Caco-2 (cell line): ENCODE data around the gene DDX54. TPM values are rescaled to one million over a fixed set of nuclear protein-coding genes. Genes with fewer than 3 reads are reported as not detected.

Experiments
- BruUV-seq: library from RNA; stranded (reverse); fragments of 400-500 nt; replicated peaks from 2 replicates; lab custom pipeline; 2021; lab: Mats Ljungman, UMichigan
- CTCF ChIA-PET: fragments of 300-600 bp; sonication (Branson Sonifier 250); formaldehyde crosslinking; loops from one replicate; lab custom pipeline; 2022; ENCODE audit warnings: antibody characterized with exemption; lab: Charles Lee
- POLR2A ChIA-PET: fragments of 300-600 bp; sonication (Branson Sonifier 250); formaldehyde crosslinking; loops from one replicate; lab custom pipeline; 2022; ENCODE audit warnings: antibody characterized with exemption; lab: Charles Lee
- DNase-seq, 2 experiments: peaks; one replicate each; pipeline versions ENCODE4 v3.0.0 to v3.0.0-alpha.2; 2020 to 2022
- H3K27me3 ChIP-seq: replicated peaks from 2 replicates; pipeline ENCODE4 v1.6.0; 2011; ENCODE audit warnings: low read length; ENCODE audit not compliant: control insufficient read depth, insufficient read depth
- H3K36me3 ChIP-seq: 2 replicates; pipeline ENCODE4 v1.5.1; 2011; ENCODE audit warnings: low read length; ENCODE audit not compliant: control insufficient read depth, insufficient read depth
- H3K4me1 ChIP-seq: fragments of 250-450 bp; sonication (Bioruptor Pico); 2 replicates; pipeline ENCODE4 v1.5.1; 2020; ENCODE audit warnings: mild to moderate bottlenecking
- H3K4me3 ChIP-seq: 2 replicates; pipeline ENCODE4 v1.5.1; 2011; ENCODE audit warnings: low read depth, mild to moderate bottlenecking, control low read depth, low read length
- H3K9me3 ChIP-seq: fragments of 250-450 bp; sonication (Bioruptor Pico); 2 replicates; pipeline ENCODE4 v1.5.1; 2020; ENCODE audit warnings: mild to moderate bottlenecking, moderate library complexity
- H3K27ac Mint-ChIP-seq: one replicate; pipeline ENCODE4 v1.8.0; 2022; ENCODE audit warnings: mixed read lengths; ENCODE audit not compliant: unreplicated experiment
- H3K27me3 Mint-ChIP-seq: one replicate; pipeline ENCODE4 v1.8.0; 2022; ENCODE audit warnings: mixed read lengths; ENCODE audit not compliant: insufficient read depth, unreplicated experiment
- H3K36me3 Mint-ChIP-seq: one replicate; pipeline ENCODE4 v1.8.0; 2022; ENCODE audit warnings: mild to moderate bottlenecking, mixed read lengths; ENCODE audit not compliant: insufficient read depth, unreplicated experiment
- H3K4me1 Mint-ChIP-seq: one replicate; pipeline ENCODE4 v1.8.0; 2022; ENCODE audit warnings: low read depth, mixed read lengths; ENCODE audit not compliant: unreplicated experiment
- H3K4me3 Mint-ChIP-seq: one replicate; pipeline ENCODE4 v1.8.0; 2022; ENCODE audit warnings: mild to moderate bottlenecking, moderate library complexity, mixed read lengths; ENCODE audit not compliant: unreplicated experiment
- H3K9me3 Mint-ChIP-seq: one replicate; pipeline ENCODE4 v1.8.0; 2022; ENCODE audit warnings: mixed read lengths; ENCODE audit not compliant: unreplicated experiment
- CTCF ChIP-seq, 2 experiments: fragments of 200-600 bp in 1 of 2; IDR thresholded peaks; 1 replicate in 1 of 2; 2 replicates in 1 of 2; pipeline versions ENCODE4 v1.5.1 to v1.8.0; 2011 to 2022; ENCODE audit warnings: antibody characterized with exemption in 1 of 2, control low read depth in 1 of 2, inconsistent platforms in 1 of 2, low read depth in 1 of 2, low read length in 1 of 2, mild to moderate bottlenecking in 1 of 2, moderate library complexity in 1 of 2; ENCODE audit not compliant: insufficient read depth in 1 of 2, severe bottlenecking in 1 of 2, unreplicated experiment in 1 of 2
- intact Hi-C: fragments of 100-400 bp; cut with micrococcal nuclease; formaldehyde crosslinking; loops from one replicate; pipeline ENCODE4 v1.10.0; 2022; ENCODE audit not compliant: unreplicated experiment
- microRNA-seq: library from miRNA; unstranded; fragments of <30 nt; microRNA quantifications from one replicate; pipeline ENCODE4 v1.2.0, GENCODE V29; 2022
- total RNA-seq: library from RNA; stranded (reverse); gene quantifications from 2 replicates; pipeline ENCODE4 v1.2.3, GENCODE V29; 2022

The DDX54 gene
- total RNA-seq, 1 experiment from 2014 or later = 110 TPM

GRCh38 chr12:113109360-113109759, 75.9 kb downstream of the DDX54 start:
- Mint-ChIP-seq H3K36me3 (no peaks in the 10 kb centered on the region), H3K27ac (no peak overlapping the region), H3K4me3 (no peak overlapping the region), H3K27me3 (peaks cover 4% of the 10 kb centered on the region), H3K9me3 (no peaks in the 10 kb centered on the region), H3K4me1 (no peaks in the 10 kb centered on the region)
- intact Hi-C loops = no loop called here
- no peak for DNase-seq
- TF ChIP-seq CTCF (IDR thresholded peaks at IDR 0.05; ENCODE audit: insufficient read depth in 1 of 2, low read depth in 1 of 2, low read length in 1 of 2, severe bottlenecking in 1 of 2, unreplicated experiment in 1 of 2) = no peak
- ChIA-PET POLR2A (no interaction called here), CTCF (no interaction called here)
- BruUV-seq = no TSS peak
- no peaks in the 10 kb centered on the region for H3K9me3 ChIP-seq
- no peaks in the 10 kb centered on the region for H3K4me1 ChIP-seq
- no peaks in the 10 kb centered on the region for H3K36me3 ChIP-seq
- H3K27me3 ChIP-seq = no peaks in the 10 kb centered on the region
- H3K4me3 ChIP-seq = no peak overlapping the region

DNA sequence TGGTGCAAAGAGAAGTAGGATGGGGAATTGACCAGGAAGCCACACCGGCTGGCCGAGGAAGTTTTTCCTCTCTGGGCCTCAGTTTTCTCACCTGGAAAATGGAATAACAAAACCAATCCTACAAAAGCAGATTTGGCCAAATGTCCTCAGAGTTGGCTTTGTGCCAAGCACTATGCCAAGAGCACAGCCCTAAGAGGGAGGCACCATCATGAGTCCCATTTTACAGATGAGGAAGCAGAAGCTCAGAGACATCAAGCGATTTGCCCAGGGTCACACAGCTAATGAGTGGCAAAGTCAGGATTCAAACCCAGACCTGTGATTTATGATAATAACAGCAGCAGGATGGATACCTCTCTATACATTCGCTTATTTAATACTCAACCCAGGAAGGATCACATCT, 77.0 kb downstream of the DDX54 start:
- BruUV-seq = no TSS peak
- no peaks in the 10 kb centered on the region for H3K4me1 Mint-ChIP-seq
- ChIA-PET POLR2A (no interaction called here), CTCF (interaction anchor here (0.7 kb wide), 1 partner anchor 55 kb away, joined by 3 read pairs; no protein-coding TSS in a partner anchor)
- H3K4me3 ChIP-seq = no peak overlapping the region
- DNase-seq = no peak
- H3K9me3 ChIP-seq = no peaks in the 10 kb centered on the region
- no peaks in the 10 kb centered on the region for H3K27me3 ChIP-seq
- TF ChIP-seq CTCF (IDR thresholded peaks at IDR 0.05; ENCODE audit: insufficient read depth in 1 of 2, low read depth in 1 of 2, low read length in 1 of 2, severe bottlenecking in 1 of 2, unreplicated experiment in 1 of 2) = no peak
- intact Hi-C loops = no loop called here
- H3K27me3 Mint-ChIP-seq = peaks cover 4% of the 10 kb centered on the region
- H3K4me1 ChIP-seq = no peaks in the 10 kb centered on the region
- H3K36me3 Mint-ChIP-seq = no peaks in the 10 kb centered on the region
- no peak overlapping the region for H3K27ac Mint-ChIP-seq
- no peaks in the 10 kb centered on the region for H3K9me3 Mint-ChIP-seq
- H3K36me3 ChIP-seq = no peaks in the 10 kb centered on the region
- H3K4me3 Mint-ChIP-seq = no peak overlapping the region

Small RNAs within 50 kb of the gene (microRNA-seq; reads per million reads assigned to microRNA genes)
- gene MIR7106 = 1.1 reads per million

Other genes starting within 250 kb of the DDX54 start
- gene OAS3, start 247.0 kb downstream of the DDX54 start, total RNA-seq = 18.9 and 22.1 TPM in 2 replicates
- 0.25 TPM in 1 of 2 replicates, not detected in the other for gene OAS2, start 207.0 kb downstream of the DDX54 start, total RNA-seq
- gene DTX1, start 128.7 kb downstream of the DDX54 start, total RNA-seq = not detected in 2 replicates
- not detected in 2 replicates for gene RASAL1, start 49.7 kb downstream of the DDX54 start, total RNA-seq
- gene CFAP73, start 35.8 kb downstream of the DDX54 start, total RNA-seq = 0.23 TPM in 1 of 2 replicates, not detected in the other
- 32.7 and 33.6 TPM in 2 replicates for gene RITA1, start 243 bp upstream of the DDX54 start, total RNA-seq
- 54.4 and 55.9 TPM in 2 replicates for gene TPCN1, start 36.0 kb upstream of the DDX54 start, total RNA-seq
- 13.0 and 13.9 TPM in 2 replicates for gene SLC8B1, start 149.6 kb upstream of the DDX54 start, total RNA-seq
- gene PLBD2, start 173.1 kb upstream of the DDX54 start, total RNA-seq = 41.1 and 43.1 TPM in 2 replicates
- not detected in 2 replicates for gene SDS, start 218.4 kb upstream of the DDX54 start, total RNA-seq
- 4.0 and 4.5 TPM in 2 replicates for gene SDSL, start 236.9 kb upstream of the DDX54 start, total RNA-seq